Neuron (in vitro differentiated cells): ENCODE data around the gene TEX38.
A peak's percentile ranks its signal among the peaks of the same experiment; 100 is the strongest.
"Not testable (repeated sequence)": the region's sequence is repeated elsewhere in the genome, so short reads cannot be mapped to it uniquely, and the experiment has no call there.

Experiments
- H2AFZ ChIP-seq: one replicate; pipeline ENCODE4 v1.6.1; 2013; ENCODE audit warnings: low read depth, mild to moderate bottlenecking, inconsistent platforms, low read length, moderate library complexity
- H3K27me3 ChIP-seq: one replicate; pipeline ENCODE4 v1.6.1; 2013; ENCODE audit warnings: low read length; ENCODE audit not compliant: insufficient read depth
- H3K36me3 ChIP-seq: one replicate; pipeline ENCODE4 v1.6.1; 2013; ENCODE audit warnings: low read length; ENCODE audit not compliant: insufficient read depth
- H3K4me1 ChIP-seq: one replicate; pipeline ENCODE4 v1.6.1; 2013; ENCODE audit warnings: low read length; ENCODE audit not compliant: insufficient read depth
- H3K4me3 ChIP-seq: 2 replicates; pipeline ENCODE4 v1.5.1; 2013; ENCODE audit warnings: mild to moderate bottlenecking, low read length, moderate library complexity
- H3K9me3 ChIP-seq: one replicate; pipeline ENCODE4 v1.6.1; 2013; ENCODE audit warnings: low read length

The TEX38 gene

GRCh38 chr1:46660116-46660515 lies 11.5 kb upstream of the TEX38 start:
- H3K36me3 ChIP-seq: peaks cover 54% of the 10 kb centered on the region
- not testable (repeated sequence) for H3K4me3 ChIP-seq, H3K27me3 ChIP-seq, H2AFZ ChIP-seq, H3K4me1 ChIP-seq, H3K9me3 ChIP-seq

- H3K4me1 ChIP-seq, H3K27me3 ChIP-seq: not testable (repeated sequence)
- H3K36me3 ChIP-seq: peaks cover 32% of the 10 kb centered on the region
These were observed 8.7 kb upstream of the TEX38 start for GRCh38 chr1:46662919-46663318.

GRCh38 chr1:46665983-46666382 lies 5.7 kb upstream of the TEX38 start:
- H3K4me1 ChIP-seq: peaks cover 10% of the 10 kb centered on the region

More at GRCh38 chr1:46662919-46663318, 8.7 kb upstream of the TEX38 start:
- H3K9me3 ChIP-seq, H3K4me3 ChIP-seq, H2AFZ ChIP-seq: not testable (repeated sequence)

GRCh38 chr1:46667782-46668760 lies 3.6 kb upstream of the TEX38 start, which contains the start of gene ATPAF1:
ATPAF1 (minus strand) TSS chr1:46668364; CDS start chr1:46668322, 42 bp downstream.
- Histone ChIP-seq H3K4me3 (peak within 1 kb of the TSS; percentile 57), H3K36me3 (peaks cover 17% of the 10 kb centered on the region), H3K27me3 (no peaks in the 10 kb centered on the region), H3K9me3 (no peaks in the 10 kb centered on the region), H3K4me1 (peaks cover 10% of the 10 kb centered on the region), H2AFZ (peak within 1 kb of the TSS; percentile 60)

More at GRCh38 chr1:46665983-46666382, 5.7 kb upstream of the TEX38 start:
- H3K27me3 ChIP-seq: no peaks in the 10 kb centered on the region
- peaks cover 17% of the 10 kb centered on the region for H3K36me3 ChIP-seq
- H3K9me3 ChIP-seq: no peaks in the 10 kb centered on the region
- no peak overlapping the region for H2AFZ ChIP-seq
- H3K4me3 ChIP-seq: no peak overlapping the region

- Histone ChIP-seq H3K4me1 (peaks cover 10% of the 10 kb centered on the region), H2AFZ (no peak overlapping the region), H3K4me3 (no peak overlapping the region), H3K9me3 (no peaks in the 10 kb centered on the region), H3K36me3 (peaks cover 8% of the 10 kb centered on the region), H3K27me3 (no peaks in the 10 kb centered on the region)
These were observed 1.5 kb upstream of the TEX38 start for GRCh38 chr1:46670134-46670533.

GRCh38 chr1:46672696-46673095 lies 1.0 kb downstream of the TEX38 start:
- Histone ChIP-seq H3K9me3 (no peaks in the 10 kb centered on the region), H3K27me3 (no peaks in the 10 kb centered on the region), H3K36me3 (peaks cover 28% of the 10 kb centered on the region), H3K4me3 (no peak overlapping the region), H3K4me1 (no peaks in the 10 kb centered on the region), H2AFZ (no peak overlapping the region)

- Histone ChIP-seq H3K27me3 (no peaks in the 10 kb centered on the region), H3K36me3 (peaks cover 36% of the 10 kb centered on the region), H3K4me1 (no peaks in the 10 kb centered on the region), H3K4me3 (no peak overlapping the region), H2AFZ (no peak overlapping the region), H3K9me3 (no peaks in the 10 kb centered on the region)
These were observed 2.1 kb downstream of the TEX38 start for GRCh38 chr1:46673749-46674182.

- Histone ChIP-seq H3K27me3 (no peaks in the 10 kb centered on the region), H3K4me1 (no peaks in the 10 kb centered on the region), H2AFZ (no peak overlapping the region), H3K9me3 (no peaks in the 10 kb centered on the region), H3K4me3 (no peak overlapping the region), H3K36me3 (peaks cover 53% of the 10 kb centered on the region)
These were observed 4.1 kb downstream of the TEX38 start for GRCh38 chr1:46675549-46676314.

- Histone ChIP-seq H3K9me3 (no peaks in the 10 kb centered on the region), H3K4me3 (no peak overlapping the region), H2AFZ (no peak overlapping the region), H3K4me1 (no peaks in the 10 kb centered on the region), H3K36me3 (peaks cover 59% of the 10 kb centered on the region), H3K27me3 (no peaks in the 10 kb centered on the region)
These were observed 4.9 kb downstream of the TEX38 start for GRCh38 chr1:46676531-46676930.

- Histone ChIP-seq H3K4me1 (peaks cover 6% of the 10 kb centered on the region), H3K36me3 (peaks cover 64% of the 10 kb centered on the region), H3K9me3 (no peaks in the 10 kb centered on the region), H3K27me3 (no peaks in the 10 kb centered on the region), H3K4me3 (no peak overlapping the region), H2AFZ (no peak overlapping the region)
These were observed 5.7 kb downstream of the TEX38 start for GRCh38 chr1:46677339-46677738.

GRCh38 chr1:46679789-46680573 lies 8.3 kb downstream of the TEX38 start:
- Histone ChIP-seq H3K36me3 (peaks cover 82% of the 10 kb centered on the region), H3K9me3 (no peaks in the 10 kb centered on the region), H3K27me3 (no peaks in the 10 kb centered on the region), H2AFZ (no peak overlapping the region), H3K4me3 (no peak overlapping the region), H3K4me1 (peaks cover 6% of the 10 kb centered on the region)

- no peak overlapping the region for H2AFZ ChIP-seq
- H3K4me1 ChIP-seq: peaks cover 6% of the 10 kb centered on the region
- no peak overlapping the region for H3K4me3 ChIP-seq
- H3K36me3 ChIP-seq: peaks cover 86% of the 10 kb centered on the region
- H3K9me3 ChIP-seq: no peaks in the 10 kb centered on the region
- H3K27me3 ChIP-seq: no peaks in the 10 kb centered on the region
These were observed 9.8 kb downstream of the TEX38 start for GRCh38 chr1:46681333-46682034.
